ENCODE results near the gene GCK.

GCK gene

DNA sequence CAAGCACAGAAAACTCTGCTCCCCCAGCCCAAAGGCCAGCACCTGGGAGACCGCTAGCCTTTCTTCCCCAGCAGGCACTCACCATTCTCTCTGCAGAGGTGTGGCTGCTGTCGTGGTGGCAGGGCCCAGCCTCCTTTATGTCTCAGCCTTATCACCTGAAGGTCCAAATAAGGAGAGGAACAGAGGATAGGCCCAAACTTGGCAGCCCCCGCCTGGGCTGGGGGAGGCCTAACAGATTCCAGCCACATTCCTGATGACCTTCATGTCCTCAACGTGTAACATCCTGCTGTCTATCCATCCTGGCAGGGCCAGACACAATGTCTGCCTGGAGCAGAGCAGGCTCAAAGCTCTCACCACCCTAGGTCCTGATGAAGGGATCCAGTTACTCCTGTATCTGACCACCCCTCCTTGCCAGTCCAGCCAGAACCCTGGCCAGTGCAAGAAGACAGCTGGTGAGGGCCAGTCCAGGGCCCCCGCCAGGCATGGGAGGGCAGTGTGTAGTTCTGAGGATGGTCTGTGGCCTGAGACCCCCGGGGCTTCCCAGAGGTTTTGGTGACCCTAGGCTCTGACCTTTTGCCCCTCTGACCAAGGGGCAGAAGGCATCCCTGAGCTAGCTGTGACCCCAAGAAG, 47.9 kb downstream of the GCK start, which contains the start of gene MYL7:
MYL7 (minus strand) TSS at position 112 of the 630 bp plus-strand sequence; CDS start at position 85, 27 bp downstream.
- DNase-seq (ENCODE audit: low read depth): no peak
- TF ChIP-seq, protein P1, sequence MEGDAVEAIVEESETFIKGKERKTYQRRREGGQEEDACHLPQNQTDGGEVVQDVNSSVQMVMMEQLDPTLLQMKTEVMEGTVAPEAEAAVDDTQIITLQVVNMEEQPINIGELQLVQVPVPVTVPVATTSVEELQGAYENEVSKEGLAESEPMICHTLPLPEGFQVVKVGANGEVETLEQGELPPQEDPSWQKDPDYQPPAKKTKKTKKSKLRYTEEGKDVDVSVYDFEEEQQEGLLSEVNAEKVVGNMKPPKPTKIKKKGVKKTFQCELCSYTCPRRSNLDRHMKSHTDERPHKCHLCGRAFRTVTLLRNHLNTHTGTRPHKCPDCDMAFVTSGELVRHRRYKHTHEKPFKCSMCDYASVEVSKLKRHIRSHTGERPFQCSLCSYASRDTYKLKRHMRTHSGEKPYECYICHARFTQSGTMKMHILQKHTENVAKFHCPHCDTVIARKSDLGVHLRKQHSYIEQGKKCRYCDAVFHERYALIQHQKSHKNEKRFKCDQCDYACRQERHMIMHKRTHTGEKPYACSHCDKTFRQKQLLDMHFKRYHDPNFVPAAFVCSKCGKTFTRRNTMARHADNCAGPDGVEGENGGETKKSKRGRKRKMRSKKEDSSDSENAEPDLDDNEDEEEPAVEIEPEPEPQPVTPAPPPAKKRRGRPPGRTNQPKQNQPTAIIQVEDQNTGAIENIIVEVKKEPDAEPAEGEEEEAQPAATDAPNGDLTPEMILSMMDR (conservative IDR thresholded peaks at IDR 0.05; ENCODE audit: low read depth, low read length): no peak

DNA sequence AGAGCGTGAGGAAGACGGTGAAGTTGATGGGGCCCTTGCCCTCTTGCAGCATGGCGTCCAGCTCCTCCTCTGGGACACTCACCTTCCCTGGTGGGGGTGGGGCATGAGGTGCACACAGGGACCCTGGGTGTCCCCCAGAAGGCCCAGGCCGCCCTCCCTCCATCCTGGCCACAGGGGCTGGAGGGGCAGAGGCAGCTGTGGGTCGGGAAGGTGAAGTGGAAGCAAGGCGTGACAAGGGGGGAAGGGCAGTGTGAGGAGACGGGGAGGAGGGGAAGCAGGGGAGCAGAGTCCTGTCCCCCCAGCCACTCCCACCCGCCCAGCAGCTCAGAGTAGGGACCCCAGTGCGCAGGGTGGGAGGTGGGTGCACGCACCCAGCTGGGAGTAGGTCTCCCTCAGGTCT, 48.9 kb downstream of the GCK start:
- DNase-seq (ENCODE audit: low read depth): no peak
- TF ChIP-seq, protein P1 (conservative IDR thresholded peaks at IDR 0.05; ENCODE audit: low read depth, low read length): no peak
- no peak overlapping the region for H3K4me3 ChIP-seq (ENCODE audit: low read depth, low read length)

More for the DNA sequence above, 47.9 kb downstream of the GCK start, which contains the start of gene MYL7:
- no peak within 1 kb of the TSS for H3K4me3 ChIP-seq (ENCODE audit: low read depth, low read length)

- TF ChIP-seq, protein P1 (conservative IDR thresholded peaks at IDR 0.05; ENCODE audit: low read depth, low read length): no peak
- no peak for DNase-seq (ENCODE audit: low read depth)
Measured at GRCh38 chr7:44139311-44140010, 49.8 kb downstream of the GCK start.

GRCh38 chr7:44138698-44139097, 50.5 kb downstream of the GCK start:
- DNase-seq (ENCODE audit: low read depth): no peak
- no peak overlapping the region for H3K4me3 ChIP-seq (ENCODE audit: low read depth, low read length)
- TF ChIP-seq, protein P1 (conservative IDR thresholded peaks at IDR 0.05; ENCODE audit: low read depth, low read length): no peak

More at GRCh38 chr7:44139311-44140010, 49.8 kb downstream of the GCK start:
- H3K4me3 ChIP-seq (ENCODE audit: low read depth, low read length): no peak overlapping the region

DNA sequence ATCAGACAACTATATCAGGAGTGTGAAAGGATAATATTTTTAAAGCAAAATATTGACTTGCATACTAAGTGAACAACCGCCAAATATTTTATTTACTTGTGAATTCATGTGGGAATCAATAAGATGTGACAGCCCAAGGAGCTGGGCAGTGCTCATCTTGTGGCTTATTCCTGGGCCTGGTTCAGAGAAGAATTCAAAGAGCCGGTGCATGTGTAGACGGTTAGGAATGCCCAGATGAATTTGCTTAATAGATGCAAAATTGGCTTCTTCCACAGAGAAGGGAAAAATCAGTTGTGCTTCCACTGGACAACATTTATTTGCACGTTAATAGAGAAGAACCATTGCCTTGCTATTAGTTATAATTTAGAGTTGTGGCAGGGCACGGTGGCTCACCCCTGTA, 52.5 kb downstream of the GCK start:
- no peak for DNase-seq (ENCODE audit: low read depth)
- no peak overlapping the region for H3K4me3 ChIP-seq (ENCODE audit: low read depth, low read length)
- TF ChIP-seq, protein P1 (conservative IDR thresholded peaks at IDR 0.05; ENCODE audit: low read depth, low read length): no peak

- DNase-seq (ENCODE audit: low read depth): no peak
- no peak overlapping the region for H3K4me3 ChIP-seq (ENCODE audit: low read depth, low read length)
- TF ChIP-seq, protein P1 (conservative IDR thresholded peaks at IDR 0.05; ENCODE audit: low read depth, low read length): no peak
Measured at GRCh38 chr7:44134943-44135628, 54.2 kb downstream of the GCK start.

All from choroid plexus epithelial cell (primary cell).